Glutamatergic neuron (in vitro differentiated cells): Measurements from ENCODE around the gene IL21R. TPM values are rescaled to one million over a fixed set of nuclear protein-coding genes. Genes with fewer than 3 reads are reported as not detected.
"Not testable (repeated sequence)": the region's sequence is repeated elsewhere in the genome, so short reads cannot be mapped to it uniquely, and the experiment has no call there.

Source experiments
- DNase-seq: peaks from one replicate; pipeline ENCODE4 v3.0.0; 2022
- H3K27ac Mint-ChIP-seq: one replicate; pipeline ENCODE4 v1.8.0; 2020; ENCODE audit warnings: mild to moderate bottlenecking, mixed read lengths, inconsistent platforms; ENCODE audit not compliant: unreplicated experiment
- H3K27me3 Mint-ChIP-seq: one replicate; pipeline ENCODE4 v1.8.0; 2020; ENCODE audit warnings: mild to moderate bottlenecking, moderate library complexity, mixed read lengths, inconsistent platforms; ENCODE audit not compliant: unreplicated experiment
- H3K36me3 Mint-ChIP-seq: one replicate; pipeline ENCODE4 v1.8.0; 2020; ENCODE audit warnings: mild to moderate bottlenecking, mixed read lengths, inconsistent platforms; ENCODE audit not compliant: unreplicated experiment
- H3K4me1 Mint-ChIP-seq: one replicate; pipeline ENCODE4 v1.8.0; 2020; ENCODE audit warnings: mild to moderate bottlenecking, low read depth, mixed read lengths, inconsistent platforms; ENCODE audit not compliant: unreplicated experiment
- H3K4me3 Mint-ChIP-seq: one replicate; pipeline ENCODE4 v1.8.0; 2020; ENCODE audit warnings: mild to moderate bottlenecking, mixed read lengths, inconsistent platforms; ENCODE audit not compliant: unreplicated experiment
- H3K9me3 Mint-ChIP-seq: one replicate; pipeline ENCODE4 v1.8.0; 2020; ENCODE audit warnings: mild to moderate bottlenecking, moderate library complexity, mixed read lengths, inconsistent platforms; ENCODE audit not compliant: unreplicated experiment
- total RNA-seq: library from RNA; stranded (reverse); fragmentation: NEBNext Ultra II Directional; extraction: Animal tissue kit (Norgen Biotek cat#: 25700); gene quantifications from one replicate; pipeline ENCODE4 v1.2.1, GENCODE V29; 2021; ENCODE audit not compliant: unreplicated experiment
- TF ChIP-seq, protein P1 (sequence below): fragments of 200-600 bp; sonication (generic); IDR thresholded peaks from one replicate; pipeline ENCODE4 v1.5.0; 2021; ENCODE audit not compliant: partially characterized antibody, unreplicated experiment

The IL21R gene
- total RNA-seq, 1 donor from 2014 or later = 0.86 TPM

DNA sequence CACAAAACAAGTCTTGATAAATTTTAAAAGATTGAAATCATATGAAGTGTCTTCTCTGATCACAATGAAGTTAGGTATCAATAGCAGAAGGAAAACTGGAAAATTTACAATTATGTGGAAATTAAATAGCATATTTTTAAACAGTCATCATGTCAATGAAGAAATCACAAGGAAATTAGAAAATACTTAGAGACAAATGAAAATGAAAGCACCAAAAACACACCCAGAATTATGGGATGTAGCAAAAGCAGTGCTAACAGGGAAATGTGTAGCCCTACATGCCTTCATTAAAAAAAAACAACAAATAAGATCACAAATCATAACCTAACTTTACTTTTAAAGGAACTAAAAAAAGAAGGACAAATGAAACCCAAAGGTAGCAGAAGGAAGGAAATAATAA lies 7.5 kb upstream of the IL21R start:
- Mint-ChIP-seq H3K27me3 (peaks cover 2% of the 10 kb centered on the region), H3K36me3 (peaks cover 18% of the 10 kb centered on the region)
- DNase-seq = no peak

DNA sequence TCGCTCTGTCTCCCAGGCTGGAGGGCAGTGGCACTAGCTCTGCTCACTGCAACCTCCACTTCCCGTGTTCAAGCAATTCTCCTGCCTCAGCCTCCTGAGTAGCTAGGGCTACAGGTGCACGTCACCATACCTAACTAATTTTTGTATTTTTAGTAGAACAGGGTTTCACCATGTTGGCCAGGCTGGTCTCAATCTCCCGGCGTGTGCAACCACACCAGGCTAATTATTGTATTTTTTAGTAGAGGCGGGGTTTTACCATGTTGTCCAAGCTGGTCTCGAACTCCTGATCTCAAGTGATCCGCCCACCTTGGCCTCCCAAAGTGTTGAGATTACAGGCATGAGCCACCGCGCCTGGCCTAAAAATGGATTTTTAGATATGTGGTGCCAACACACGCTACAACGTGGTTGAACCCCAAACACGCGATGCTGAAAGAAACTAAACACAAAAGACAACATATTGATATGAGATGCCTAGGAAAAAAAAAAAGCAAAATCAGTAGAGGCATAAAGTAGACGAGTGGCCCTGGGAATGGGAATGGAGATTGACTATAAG lies 3.6 kb upstream of the IL21R start:
- not testable (repeated sequence) for H3K27ac Mint-ChIP-seq, H3K27me3 Mint-ChIP-seq, DNase-seq, H3K4me3 Mint-ChIP-seq, H3K36me3 Mint-ChIP-seq
- peaks cover 13% of the 10 kb centered on the region for H3K9me3 Mint-ChIP-seq
- peaks cover 12% of the 10 kb centered on the region for H3K4me1 Mint-ChIP-seq

More for the DNA sequence above, 7.5 kb upstream of the IL21R start:
- no peaks in the 10 kb centered on the region for H3K4me1 Mint-ChIP-seq
- peaks cover 5% of the 10 kb centered on the region for H3K9me3 Mint-ChIP-seq
- H3K27ac Mint-ChIP-seq = no peak overlapping the region
- TF ChIP-seq, protein P1, sequence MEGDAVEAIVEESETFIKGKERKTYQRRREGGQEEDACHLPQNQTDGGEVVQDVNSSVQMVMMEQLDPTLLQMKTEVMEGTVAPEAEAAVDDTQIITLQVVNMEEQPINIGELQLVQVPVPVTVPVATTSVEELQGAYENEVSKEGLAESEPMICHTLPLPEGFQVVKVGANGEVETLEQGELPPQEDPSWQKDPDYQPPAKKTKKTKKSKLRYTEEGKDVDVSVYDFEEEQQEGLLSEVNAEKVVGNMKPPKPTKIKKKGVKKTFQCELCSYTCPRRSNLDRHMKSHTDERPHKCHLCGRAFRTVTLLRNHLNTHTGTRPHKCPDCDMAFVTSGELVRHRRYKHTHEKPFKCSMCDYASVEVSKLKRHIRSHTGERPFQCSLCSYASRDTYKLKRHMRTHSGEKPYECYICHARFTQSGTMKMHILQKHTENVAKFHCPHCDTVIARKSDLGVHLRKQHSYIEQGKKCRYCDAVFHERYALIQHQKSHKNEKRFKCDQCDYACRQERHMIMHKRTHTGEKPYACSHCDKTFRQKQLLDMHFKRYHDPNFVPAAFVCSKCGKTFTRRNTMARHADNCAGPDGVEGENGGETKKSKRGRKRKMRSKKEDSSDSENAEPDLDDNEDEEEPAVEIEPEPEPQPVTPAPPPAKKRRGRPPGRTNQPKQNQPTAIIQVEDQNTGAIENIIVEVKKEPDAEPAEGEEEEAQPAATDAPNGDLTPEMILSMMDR = no peak
- H3K4me3 Mint-ChIP-seq = no peak overlapping the region

DNA sequence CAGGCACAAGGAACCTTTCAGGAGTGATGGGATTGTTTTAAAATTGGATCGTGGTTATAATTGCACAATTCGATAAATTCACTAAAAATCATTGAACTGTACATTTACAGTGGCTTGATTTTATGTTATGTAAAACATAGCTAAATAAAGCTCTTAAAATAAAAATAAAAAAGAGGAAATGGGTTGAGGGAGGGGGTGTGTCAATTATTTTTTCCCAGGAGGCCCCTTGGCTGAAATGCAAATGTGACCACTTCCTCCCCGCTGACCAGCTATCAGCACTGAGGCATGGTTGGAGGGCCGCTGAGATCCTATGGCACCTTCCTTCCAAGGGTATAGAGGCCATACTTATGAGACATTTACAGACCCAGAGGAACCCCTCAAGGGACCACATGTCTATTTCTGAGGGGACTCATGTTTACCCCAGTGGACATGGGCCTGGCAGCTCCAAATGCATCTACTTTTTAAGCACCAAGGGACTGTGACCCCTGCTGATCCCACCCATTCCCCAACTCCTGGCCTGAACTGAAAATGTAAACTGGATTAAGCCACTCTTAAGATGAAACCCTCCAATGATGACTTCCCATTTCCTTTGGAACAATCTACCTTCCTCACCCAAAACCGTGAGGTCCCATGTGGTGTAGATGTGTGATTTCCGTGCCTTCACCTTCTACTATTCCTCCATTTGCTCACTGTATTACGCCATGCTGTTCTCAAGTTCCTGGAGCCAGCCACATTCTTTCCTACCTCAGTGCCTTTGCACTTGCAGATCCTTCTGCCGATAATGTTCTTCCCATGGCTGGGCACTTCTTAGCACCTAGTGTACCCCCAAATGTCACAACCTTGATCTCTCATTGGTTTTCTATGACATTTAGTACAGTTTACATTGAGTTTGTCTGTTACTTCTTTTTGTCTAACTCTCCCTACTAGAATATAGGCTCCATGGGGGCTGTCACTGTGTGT lies 2.8 kb upstream of the IL21R start:
- Mint-ChIP-seq H3K36me3 (peaks cover 7% of the 10 kb centered on the region), H3K27me3 (peaks cover 9% of the 10 kb centered on the region), H3K4me1 (peaks cover 12% of the 10 kb centered on the region), H3K27ac (no peak overlapping the region), H3K4me3 (no peak overlapping the region), H3K9me3 (peaks cover 12% of the 10 kb centered on the region)
- DNase-seq = no peak
- TF ChIP-seq, protein P1 = no peak

DNA sequence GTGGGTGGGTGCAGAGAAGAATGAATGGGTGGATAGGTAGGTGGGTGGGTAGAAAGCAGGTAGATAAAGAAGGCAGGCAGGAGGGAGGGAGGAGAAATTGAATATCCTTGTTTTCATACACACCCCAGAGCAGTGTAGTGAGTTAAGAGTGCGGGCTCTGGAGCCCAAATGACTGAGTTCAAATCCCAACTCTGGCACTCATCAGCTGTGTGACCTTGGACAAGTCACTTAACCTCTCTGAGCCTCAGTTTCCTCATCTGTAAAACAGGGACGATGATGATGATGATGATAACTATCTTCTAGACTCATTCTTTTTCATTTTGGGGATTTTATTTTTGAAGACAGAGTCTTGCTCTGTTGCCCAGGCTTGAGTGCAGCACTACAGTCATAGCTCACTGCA lies 2.0 kb upstream of the IL21R start:
- no peak for DNase-seq
- peaks cover 12% of the 10 kb centered on the region for H3K4me1 Mint-ChIP-seq
- H3K9me3 Mint-ChIP-seq = peaks cover 10% of the 10 kb centered on the region
- TF ChIP-seq, protein P1 = no peak
- H3K4me3 Mint-ChIP-seq = no peak overlapping the region
- peaks cover 9% of the 10 kb centered on the region for H3K27me3 Mint-ChIP-seq
- no peak overlapping the region for H3K27ac Mint-ChIP-seq
- H3K36me3 Mint-ChIP-seq = no peaks in the 10 kb centered on the region

DNA sequence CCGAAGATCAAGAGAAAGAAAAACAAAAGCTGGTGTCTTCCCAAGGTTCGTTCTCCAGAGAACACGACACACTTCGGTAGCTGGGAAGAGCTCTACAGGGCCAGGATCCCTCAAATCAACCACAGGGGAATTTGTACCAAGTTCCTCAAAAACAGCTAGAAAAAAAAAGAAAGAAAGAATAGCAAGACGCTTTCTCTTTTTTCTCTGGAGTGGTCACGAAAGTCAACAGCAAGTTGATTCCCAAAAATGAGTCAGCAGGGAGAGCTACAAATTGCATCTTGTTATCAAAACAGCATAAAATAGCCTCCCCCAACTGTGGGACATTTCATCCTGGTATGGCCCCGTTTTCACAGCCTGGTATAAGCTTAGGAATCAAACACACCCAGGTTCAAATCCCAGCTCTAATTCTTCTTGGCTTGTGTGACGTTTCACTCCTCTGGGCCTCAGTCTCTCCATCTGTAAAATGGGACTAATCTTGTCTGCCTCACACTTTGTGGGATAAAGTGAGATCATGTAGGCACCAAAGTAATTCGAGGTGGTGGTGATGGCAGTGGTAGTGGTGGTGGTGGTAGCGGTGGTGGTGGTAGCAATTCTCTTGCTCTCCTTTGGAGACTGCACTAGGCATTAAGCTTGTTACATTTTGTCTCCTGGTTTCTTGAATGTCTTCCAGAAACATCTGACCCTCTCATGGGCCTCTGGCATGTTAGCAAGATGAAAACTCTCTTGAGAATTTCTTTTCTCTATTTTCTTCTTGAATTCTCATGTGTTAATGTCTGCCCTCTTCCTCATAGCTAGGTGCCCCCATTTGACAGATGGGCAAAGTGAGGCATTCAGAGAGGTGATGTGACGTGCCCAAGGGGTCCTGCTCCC lies 988 bp upstream of the IL21R start:
- H3K4me3 Mint-ChIP-seq = no peak overlapping the region
- H3K27me3 Mint-ChIP-seq = peaks cover 9% of the 10 kb centered on the region
- H3K4me1 Mint-ChIP-seq = peaks cover 12% of the 10 kb centered on the region
- H3K9me3 Mint-ChIP-seq = peaks cover 10% of the 10 kb centered on the region
- no peak for DNase-seq
- TF ChIP-seq, protein P1 = no peak
- no peak overlapping the region for H3K27ac Mint-ChIP-seq
- H3K36me3 Mint-ChIP-seq = no peaks in the 10 kb centered on the region
